GM19372 (cell line): ENCODE measurements around the gene PLA1A.

ENCODE experiments used
- ATAC-seq: cut with Tn5 transposase; IDR thresholded peaks from one replicate; pipeline ENCODE4 v1.9.1; 2021; ENCODE audit warnings: mild to moderate bottlenecking, low read depth, moderate library complexity; ENCODE audit not compliant: unreplicated experiment

The PLA1A gene

DNA sequence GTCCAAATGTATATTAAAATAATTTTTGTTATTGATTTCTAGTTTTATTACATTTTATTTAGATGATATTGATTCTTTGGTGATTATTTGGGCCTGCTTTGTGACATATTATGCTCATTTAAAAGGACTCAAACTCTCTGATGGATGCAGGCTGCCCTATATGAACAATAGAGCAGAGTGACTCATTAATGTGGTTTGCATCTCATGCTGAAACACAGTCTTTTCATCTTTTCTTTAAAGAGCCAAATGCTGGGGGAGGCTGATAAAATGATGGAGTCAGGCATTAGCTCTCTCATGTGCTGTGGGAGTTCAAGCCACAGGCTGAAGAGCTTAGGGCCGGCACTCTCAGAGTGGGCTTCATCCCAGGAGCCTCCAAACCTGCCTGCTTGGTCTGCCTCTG, 7.2 kb downstream of the PLA1A start:
- ATAC-seq = no peak

DNA sequence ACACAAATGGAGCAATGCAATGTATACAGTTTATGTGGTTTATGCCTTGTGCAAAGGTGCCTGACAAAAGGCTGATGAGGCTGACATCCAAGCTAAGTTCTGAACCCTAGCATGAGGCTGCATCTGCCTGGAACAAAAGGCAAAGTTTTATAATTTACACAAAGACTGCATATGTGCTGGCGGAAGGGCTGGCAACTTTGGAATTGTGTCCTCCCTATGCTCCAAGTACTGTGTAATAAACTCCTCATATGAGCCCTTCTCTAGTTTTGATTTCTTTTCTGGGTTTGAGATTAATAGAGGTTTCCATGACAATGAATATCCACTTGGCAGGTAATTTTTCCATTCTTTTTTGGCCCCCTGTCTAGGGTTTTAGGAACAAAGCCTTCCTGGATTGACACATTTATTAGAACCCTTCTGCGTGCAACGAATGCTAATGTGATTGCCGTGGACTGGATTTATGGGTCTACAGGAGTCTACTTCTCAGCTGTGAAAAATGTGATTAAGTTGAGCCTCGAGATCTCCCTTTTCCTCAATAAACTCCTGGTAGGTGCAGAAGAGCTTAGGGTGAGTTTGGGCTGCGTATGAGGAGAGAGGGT, 10.8 kb downstream of the PLA1A start:
- ATAC-seq = no peak

DNA sequence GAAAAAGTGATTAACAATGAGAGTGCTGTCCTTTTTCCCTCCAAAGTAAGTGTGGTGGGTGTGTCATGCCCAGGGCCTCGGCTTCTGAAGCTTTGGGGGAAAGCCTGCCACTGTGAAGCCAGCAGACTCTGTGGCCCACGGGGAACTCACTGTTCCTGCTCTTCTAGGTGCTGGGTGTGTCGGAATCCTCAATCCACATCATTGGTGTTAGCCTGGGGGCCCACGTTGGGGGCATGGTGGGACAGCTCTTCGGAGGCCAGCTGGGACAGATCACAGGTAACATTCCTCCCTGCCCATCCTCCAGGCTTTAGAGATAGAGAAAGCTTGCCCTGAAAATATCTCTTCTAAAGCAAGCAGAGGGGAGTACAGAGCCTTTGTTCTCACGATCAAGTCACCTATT, 11.6 kb downstream of the PLA1A start:
- no peak for ATAC-seq

DNA sequence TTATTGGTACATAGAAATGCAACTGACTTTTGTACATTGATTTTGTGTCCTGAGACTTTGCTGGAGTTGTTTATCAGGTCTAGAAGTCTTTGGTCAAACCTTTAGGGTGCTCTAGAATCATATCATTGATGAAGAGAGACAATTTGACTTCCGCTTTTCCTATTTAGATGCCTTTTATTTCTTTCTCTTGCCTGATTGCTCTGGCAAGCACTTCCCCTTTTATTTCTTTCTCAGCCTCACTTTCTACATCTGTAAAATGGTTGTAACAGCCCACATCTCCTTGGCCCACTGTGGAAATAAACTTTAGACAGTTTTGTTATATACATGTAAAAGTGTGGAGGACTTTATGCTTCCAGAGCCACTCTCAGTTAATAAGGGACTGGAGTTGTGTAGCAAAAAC, 14.0 kb downstream of the PLA1A start:
- ATAC-seq = no peak

DNA sequence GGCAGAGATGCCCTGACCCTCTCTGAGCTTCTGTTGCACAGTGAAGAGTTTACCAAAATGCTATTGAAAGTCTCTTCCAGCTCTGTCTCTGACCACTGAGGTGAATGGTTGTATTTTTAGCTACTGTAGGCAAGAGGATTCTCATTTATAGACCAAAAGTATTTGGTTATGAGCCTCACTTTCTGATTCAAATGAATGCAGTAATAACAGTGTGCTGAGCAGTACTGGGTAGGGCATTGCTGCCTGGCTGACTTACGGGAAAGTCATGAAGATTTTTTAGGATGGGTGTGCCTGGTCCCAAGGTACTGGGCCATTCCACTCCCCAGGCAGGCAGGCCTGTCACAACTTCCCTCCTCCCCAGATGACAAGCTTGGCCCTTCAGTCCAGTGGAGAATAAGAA, 15.5 kb downstream of the PLA1A start:
- no peak for ATAC-seq

DNA sequence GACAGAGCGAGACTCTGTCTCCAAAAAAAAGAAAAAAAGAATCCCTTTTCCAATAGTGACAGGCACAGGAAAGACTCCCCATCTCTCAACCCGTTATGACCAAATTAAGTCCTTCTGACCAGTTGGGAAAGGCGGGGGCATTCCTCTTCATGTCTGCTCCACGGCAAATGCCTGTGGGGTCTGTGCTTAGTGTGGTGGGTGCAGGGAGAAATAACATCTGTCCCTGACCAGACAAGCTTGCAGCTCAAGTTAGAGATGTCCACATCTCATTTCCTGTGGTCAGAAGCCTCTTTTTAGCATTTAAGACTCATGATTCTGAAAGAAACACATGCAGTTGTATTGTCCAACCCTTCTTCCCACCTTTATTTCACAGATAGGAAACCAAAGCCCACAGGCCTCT, 16.2 kb downstream of the PLA1A start:
- peak; percentile 53 for ATAC-seq

DNA sequence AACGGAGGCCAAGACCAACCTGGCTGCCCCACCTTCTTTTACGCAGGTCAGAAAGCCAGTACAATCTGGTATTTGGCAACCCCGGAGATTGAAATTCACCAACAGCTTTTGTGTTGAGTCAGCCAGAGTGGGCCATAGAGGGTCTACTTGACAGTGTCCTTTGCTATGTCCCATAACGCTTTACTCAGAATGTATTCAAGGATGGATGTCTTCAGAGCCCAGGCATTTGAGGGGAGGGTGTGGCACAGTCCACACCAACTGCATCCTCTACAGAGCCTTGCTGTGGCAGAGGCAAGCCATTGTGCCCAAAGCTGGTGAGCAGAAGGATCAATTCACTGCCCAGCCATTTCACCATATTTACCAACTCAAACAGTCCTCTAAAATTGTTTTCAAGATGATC, 18.4 kb downstream of the PLA1A start:
- ATAC-seq = no peak

DNA sequence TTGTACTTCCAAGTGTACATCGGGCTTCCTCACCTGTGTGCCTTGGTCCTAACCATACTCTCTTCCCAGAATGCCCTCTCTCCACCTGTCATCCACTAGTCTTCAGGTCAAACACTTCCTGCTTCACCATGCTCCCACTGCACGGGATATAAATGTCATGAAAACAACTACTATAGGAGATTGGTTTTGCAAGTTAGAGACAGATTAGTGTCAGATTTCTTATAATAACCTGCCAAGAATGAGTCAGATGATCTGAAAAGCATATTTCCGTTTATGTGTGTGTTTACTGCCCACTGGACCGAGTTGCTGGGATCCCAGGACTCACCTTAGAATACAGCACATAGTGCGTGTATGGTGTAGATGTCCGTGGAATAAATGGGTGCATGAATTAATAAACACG, 21.4 kb downstream of the PLA1A start:
- ATAC-seq = no peak

DNA sequence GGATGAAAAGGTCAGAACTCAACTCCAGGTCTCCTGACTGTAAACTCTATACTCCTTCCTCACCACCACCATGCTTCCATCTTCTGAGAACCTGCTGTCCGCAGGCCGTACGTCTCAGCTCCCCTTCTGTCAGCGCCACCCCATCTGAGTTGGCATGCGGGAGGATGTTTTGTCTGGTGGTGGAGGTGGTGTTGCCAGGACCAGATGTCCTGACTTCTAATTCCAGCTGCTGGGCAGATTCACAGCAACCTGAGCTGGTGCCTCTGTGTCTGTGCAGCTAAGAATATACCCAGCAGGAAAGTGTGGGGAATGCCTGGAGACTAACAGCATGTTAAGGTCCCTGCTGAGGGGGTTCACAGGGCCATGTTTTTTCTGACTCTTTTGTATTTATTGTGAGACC, 23.2 kb downstream of the PLA1A start:
- ATAC-seq = no peak

DNA sequence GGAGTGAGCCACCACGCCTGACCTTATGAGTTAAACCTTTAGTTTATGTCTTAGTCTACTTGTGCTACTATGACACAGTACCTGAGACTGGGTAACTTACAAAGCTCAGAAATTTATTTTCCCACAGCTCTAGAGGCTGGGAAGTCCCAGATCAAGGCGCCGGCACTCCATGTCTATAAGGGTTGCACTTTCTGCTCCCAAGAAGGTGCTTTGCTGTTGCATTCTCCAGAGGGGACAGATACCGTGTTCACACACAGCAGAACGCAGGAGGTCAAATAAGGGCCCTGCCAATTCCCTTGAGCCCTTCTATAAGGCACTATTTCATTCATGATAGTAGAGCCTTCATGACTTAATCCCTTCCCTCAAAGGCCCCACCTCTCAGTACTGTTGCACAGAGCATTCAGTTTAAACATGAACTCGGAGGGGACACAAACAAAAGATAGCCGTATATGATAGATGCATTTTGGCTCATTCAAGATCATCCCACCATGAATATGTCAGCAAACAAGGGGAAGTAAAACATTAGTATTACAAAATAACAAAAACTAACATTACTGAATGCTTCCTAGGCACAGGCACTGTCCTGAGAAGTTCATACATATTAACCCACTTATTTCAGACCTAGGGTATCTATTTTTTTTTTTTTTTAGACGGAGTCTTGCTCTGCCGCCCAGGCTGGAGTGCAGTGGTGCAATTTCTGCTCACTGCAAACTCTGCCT, 26.5 kb downstream of the PLA1A start:
- ATAC-seq = no peak

DNA sequence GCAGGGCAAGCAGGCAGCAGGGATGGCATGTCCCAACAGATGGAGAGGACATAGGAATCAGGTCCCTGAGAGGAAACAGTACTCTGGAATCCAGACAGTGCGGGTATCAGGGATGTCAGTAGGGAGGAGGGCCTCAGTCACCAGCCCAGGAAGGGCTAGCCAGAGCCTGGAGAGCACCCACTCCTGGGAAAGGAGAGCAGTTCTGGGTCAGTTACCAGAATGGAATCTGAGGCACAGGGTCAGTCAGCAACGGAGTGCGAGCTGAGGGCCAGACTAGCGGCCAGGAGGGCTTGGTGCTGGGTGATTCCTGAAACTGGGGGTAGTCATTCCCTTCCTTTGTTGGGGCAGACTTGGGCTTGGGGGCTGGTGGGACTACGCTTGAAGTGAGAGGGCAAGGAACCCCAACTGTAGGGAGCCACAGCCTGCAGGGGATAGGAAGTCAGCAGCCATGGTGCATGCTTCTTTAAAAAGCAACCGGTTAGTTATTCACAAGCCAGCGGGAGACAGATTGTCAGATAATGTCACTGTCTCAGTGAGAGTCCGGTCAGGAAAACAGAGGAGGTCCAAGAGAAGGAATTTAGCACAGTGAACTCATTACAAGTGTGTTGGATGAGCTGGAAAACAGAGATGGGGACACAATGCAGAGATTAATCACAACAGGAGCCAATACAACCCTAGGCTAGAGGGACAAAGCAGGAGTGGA, 27.9 kb downstream of the PLA1A start:
- no peak for ATAC-seq

DNA sequence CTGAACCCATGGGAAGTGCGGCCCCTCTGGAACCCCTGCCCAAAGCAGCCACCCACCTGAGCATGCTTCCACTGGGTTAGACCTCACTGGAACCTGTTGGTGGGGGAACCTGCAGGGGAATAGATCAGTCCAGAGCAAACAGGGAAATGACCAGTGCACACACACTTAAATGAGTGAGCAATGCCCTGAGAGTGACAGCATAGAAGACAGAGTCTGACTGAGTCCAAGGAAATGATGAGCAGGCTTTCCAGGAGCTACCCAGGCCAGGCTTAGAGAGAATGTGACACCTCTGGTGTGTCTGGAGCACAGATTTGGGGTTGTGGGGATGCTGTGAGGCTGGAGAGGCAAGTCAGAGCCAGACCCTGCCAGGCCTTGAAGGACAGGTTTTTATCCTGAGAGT, 28.5 kb downstream of the PLA1A start:
- no peak for ATAC-seq

DNA sequence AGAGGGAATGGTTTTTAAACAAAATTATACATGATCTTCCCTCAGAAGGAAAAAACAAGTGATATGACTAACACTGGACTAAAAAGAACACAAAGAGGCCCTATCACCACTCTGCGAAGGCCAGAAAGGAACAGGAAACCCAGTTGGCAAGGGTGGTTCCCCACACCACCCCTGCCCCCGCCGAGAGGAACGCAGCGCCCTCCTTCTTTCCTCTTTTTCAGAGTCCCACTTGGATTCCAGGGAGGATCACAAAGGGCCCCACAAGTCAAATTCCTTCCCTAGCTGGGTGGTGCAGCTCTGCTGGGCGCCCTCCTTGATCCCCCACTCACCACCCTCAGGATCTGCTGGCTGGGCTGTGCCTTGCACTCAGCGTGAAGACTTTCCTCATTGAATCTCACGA, 29.8 kb downstream of the PLA1A start:
- ATAC-seq = no peak

DNA sequence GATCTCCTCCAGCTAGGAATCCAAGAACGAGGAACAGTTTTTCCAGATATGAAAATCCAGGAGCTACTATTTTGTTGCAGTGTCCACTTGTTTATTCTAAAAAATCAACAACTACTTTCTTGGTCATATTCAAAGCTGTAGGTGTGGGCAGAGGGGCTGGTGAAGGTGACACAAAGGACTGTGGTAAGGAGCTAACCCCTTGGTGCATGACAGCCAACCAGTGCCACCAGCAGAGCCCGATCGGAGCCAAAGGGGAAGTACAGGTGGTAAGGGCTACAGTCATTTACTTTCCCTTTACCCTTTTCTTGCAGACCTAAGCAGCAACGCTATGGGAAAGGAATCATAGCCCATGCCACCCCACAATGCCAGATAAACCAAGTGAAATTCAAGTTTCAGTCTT, 30.7 kb downstream of the PLA1A start:
- ATAC-seq = no peak

DNA sequence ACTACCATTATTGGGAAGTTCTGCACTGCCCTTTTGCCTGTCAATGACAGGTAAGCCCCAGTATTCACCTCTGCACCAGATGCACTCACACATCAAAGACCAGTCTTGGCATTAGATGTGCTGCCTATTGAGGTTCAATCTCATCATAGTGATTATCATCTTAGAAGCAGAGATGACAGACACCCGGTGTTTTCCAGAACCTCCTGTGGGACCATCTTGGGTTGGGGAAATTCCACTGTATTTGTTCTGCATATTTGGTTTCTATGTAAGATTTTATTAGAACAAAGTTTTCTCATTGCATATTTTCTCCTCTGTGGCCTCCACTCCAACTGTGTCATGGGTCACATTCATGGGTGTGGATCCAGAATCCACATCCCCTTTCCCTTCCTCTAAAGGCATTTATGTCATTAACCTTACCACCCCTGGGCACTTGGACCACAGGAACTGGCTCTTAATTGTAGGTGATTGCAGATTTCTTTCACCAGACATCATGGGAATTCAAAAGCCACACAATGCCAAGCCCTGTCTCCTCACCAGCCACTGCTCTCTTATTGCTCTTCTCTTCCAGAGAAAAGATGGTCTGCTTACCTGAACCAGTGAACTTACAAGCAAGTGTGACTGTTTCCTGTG, 31.2 kb downstream of the PLA1A start:
- ATAC-seq = no peak

DNA sequence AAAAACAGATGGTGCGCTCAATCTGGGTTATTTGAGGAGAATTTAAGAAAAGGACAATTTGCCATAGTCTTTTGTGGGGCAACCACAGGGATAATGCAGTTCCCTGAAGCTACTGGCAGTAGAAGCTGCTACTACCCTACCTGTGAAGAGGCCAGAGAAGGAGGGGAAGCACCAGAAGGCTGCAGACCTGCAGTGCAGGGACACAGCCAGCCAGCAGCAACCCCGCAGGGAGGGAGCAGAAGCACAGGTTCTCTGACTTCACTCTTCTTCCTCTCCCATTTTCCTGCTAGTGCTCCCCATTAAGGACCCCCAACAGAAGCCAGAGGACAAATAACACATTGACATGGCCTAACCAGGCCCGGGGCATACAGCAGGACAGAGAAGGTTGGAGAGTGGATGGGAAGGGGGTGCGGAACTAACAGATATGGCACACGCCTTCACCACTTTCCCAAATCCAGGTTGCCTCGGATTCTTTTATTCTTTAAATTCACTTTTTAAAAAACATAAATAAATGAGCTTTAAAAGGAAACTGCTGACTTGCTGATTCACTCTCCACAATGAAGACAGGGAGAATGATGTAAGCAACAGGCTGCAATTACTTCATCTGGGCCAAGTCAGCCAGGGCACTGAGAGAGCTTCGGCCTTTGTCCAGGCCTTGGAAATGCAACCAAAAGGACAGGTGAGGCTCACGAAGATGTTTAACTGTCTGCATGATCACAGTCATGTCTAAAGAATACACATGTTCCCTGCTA, 32.6 kb downstream of the PLA1A start:
- ATAC-seq = no peak

DNA sequence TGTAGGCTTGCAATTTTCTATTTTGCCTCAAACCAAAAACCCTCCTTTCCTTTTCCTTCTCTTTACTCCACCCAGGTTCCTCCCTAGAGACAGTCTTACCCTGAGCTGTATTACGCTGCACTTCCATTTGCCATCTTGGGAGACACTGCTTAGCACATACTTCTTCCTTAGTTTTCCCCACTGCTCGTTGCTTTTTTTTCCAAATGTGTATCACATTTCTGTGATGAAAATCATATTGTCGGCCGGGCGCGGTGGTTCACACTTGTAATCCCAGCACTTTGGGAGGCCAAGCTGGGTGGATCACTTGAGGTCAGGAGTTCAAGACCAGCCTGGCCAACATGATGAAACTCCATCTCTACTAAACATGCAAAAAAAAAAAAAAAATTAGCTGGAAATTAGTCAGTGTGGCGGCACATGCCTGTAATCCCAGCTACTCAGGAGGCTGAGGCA, 33.2 kb downstream of the PLA1A start:
- ATAC-seq = no peak

DNA sequence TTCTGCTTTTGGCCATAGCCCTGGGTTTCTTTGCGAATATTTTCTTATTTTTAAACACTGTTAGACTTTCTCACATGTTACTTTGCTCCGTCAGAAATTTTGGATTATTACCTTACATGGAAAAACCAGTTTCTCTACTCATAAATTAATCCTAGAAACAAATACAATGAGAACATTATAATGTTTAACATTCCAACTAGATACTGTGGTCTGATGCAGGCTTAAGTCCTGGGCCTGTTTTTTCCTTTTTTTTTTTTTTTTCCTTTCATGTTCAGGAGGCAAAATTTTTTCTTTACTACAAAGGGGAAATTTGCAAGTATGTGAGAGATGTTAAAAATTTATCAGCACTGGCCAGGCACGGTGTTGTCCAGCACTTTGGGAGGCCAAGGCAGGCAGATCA, 33.8 kb downstream of the PLA1A start:
- no peak for ATAC-seq

DNA sequence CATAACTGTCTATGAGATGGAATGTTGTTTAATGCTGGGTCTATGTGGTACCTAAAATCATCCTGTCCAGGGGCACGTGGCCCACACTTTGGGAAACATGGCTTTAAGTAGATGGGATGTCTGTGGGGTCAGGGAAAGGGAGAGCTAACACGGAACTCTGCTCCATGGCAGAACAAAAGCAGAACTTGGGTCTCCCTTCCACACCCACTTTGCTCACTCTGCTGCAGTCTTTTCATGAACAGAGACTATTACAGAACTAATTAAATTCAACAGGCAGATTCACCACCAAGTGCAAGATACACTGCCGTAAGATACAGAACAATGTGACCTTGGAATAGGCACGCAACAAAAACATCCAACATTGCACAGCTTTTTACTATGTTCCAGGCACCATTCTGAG, 34.5 kb downstream of the PLA1A start:
- no peak for ATAC-seq

DNA sequence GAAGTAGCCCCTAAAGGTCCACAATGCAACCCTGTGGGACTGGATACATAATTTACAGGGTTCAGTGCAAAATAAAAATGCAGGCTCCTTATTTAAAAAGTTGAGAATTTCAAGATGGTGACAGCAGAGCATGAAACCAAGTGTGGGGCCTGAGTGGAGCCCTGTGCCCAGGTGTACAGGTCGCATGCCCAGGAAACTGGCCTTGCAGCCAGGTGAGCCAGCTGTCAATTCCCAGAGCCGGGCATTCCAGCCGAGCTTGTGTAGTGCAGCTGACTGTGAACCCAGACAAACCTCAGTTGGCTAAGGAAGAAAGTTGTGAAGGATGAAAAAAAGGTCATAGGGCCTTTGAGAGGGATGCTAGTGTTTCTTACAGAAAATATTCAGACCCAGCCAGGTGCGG, 35.1 kb downstream of the PLA1A start:
- no peak for ATAC-seq

DNA sequence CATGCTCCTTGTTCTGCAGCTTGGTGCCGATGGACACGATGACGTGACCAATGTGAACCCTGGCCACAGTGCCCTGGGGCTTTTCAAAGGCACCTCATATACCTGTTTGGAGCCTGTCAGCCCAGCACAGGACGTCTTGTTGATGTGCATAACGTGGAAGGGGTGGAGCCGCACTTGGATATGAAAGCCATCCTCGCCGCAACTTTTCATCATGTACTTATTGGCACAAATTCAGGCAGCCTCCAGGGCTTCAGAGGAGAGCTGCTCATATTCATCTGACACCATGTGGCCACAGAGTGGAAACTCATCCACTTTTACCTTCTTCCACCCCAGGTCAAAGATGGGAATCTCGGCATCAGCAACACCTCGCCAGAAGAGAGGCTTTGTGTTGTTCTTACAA, 38.0 kb downstream of the PLA1A start:
- no peak for ATAC-seq
